Transverse colon (tissue), 4 donors: Measurements from ENCODE around the gene APOL3.

ENCODE experiments used
- POLR2A ChIP-seq: fragments of 450-650 bp; IDR thresholded peaks from one replicate; pipeline ENCODE4 v1.6.1; 2016; ENCODE audit warnings: antibody characterized with exemption, mild to moderate bottlenecking, moderate library complexity
- POLR2AphosphoS5 ChIP-seq, 3 donors: sonication (generic); formaldehyde crosslinking; IDR thresholded peaks; one replicate each; pipeline ENCODE4 v1.6.1; 2016; ENCODE audit warnings: antibody characterized with exemption in 3 of 3
- TF ChIP-seq, protein P1 (sequence below), 5 experiments: fragments of 200-600 bp in 3 of 5; fragments of 450-650 bp in 2 of 5; sonication (generic) in 3 of 5; IDR thresholded peaks; 1 replicate in 2 of 5; 2 replicates in 3 of 5; pipeline ENCODE4 v1.5.1; 2016 to 2017; ENCODE audit warnings: antibody characterized with exemption in 5 of 5, inconsistent platforms in 3 of 5, mild to moderate bottlenecking in 2 of 5, moderate library complexity in 1 of 5

GRCh38 chr22:36206255-36206654 is 45.7 kb upstream of the APOL3 start:
- TF ChIP-seq, protein P1, sequence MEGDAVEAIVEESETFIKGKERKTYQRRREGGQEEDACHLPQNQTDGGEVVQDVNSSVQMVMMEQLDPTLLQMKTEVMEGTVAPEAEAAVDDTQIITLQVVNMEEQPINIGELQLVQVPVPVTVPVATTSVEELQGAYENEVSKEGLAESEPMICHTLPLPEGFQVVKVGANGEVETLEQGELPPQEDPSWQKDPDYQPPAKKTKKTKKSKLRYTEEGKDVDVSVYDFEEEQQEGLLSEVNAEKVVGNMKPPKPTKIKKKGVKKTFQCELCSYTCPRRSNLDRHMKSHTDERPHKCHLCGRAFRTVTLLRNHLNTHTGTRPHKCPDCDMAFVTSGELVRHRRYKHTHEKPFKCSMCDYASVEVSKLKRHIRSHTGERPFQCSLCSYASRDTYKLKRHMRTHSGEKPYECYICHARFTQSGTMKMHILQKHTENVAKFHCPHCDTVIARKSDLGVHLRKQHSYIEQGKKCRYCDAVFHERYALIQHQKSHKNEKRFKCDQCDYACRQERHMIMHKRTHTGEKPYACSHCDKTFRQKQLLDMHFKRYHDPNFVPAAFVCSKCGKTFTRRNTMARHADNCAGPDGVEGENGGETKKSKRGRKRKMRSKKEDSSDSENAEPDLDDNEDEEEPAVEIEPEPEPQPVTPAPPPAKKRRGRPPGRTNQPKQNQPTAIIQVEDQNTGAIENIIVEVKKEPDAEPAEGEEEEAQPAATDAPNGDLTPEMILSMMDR (IDR thresholded peaks at IDR 0.05) = no peak
- no peak for TF ChIP-seq POLR2AphosphoS5 (IDR thresholded peaks at IDR 0.05)
- TF ChIP-seq POLR2A = no peak
